Heart left ventricle (tissue), 16 donors: ENCODE measurements around the gene DCAF4L1. TPM values are rescaled to one million over a fixed set of nuclear protein-coding genes. Genes with fewer than 3 reads are reported as not detected.

Source experiments
- ATAC-seq, 4 donors: fragments of 200-7000 bp; cut with Tn5 transposase; one replicate each; pipeline ENCODE4 v1.9.1; 2020 to 2022; ENCODE audit warnings: moderate library complexity in 4 of 4, mild to moderate bottlenecking in 3 of 4, moderate number of reproducible peaks in 1 of 4
- DNase-seq, 5 donors: peaks; one replicate each; pipeline ENCODE4 v3.0.0-alpha.2; 2020
- H3K27ac ChIP-seq, 12 donors: fragments of 200-600 bp; sonication (generic) in 4 of 12; one replicate each; pipeline versions ENCODE4 v1.5.0 to v1.8.0; 2016 to 2022; ENCODE audit warnings: mild to moderate bottlenecking in 2 of 12
- H3K27me3 ChIP-seq, 9 donors: fragments of 200-600 bp; sonication (generic) in 2 of 9; one replicate each; pipeline versions ENCODE4 v1.5.1 to v1.8.0; 2016 to 2022; ENCODE audit warnings: mild to moderate bottlenecking in 3 of 9
- H3K36me3 ChIP-seq, 9 donors: fragments of 200-600 bp; sonication (generic) in 2 of 9; one replicate each; pipeline versions ENCODE4 v1.5.0 to v1.8.0; 2018 to 2022; ENCODE audit warnings: mild to moderate bottlenecking in 2 of 9
- H3K4me1 ChIP-seq, 12 donors: fragments of 200-600 bp; sonication (generic) in 4 of 12; one replicate each; pipeline versions ENCODE4 v1.5.0 to v1.8.0; 2016 to 2022; ENCODE audit warnings: mild to moderate bottlenecking in 3 of 12
- H3K4me3 ChIP-seq, 12 donors: fragments of 200-600 bp; sonication (generic) in 4 of 12; one replicate each; pipeline versions ENCODE4 v1.5.0 to v1.8.0; 2017 to 2022; ENCODE audit warnings: mild to moderate bottlenecking in 9 of 12, moderate library complexity in 4 of 12
- H3K9me3 ChIP-seq, 12 donors: fragments of 200-600 bp; sonication (generic) in 4 of 12; one replicate each; pipeline versions ENCODE4 v1.5.0 to v1.8.0; 2016 to 2022; ENCODE audit warnings: mild to moderate bottlenecking in 1 of 12
- POLR2A ChIP-seq, 2 donors: fragments of 450-650 bp; IDR thresholded peaks; one replicate each; pipeline ENCODE4 v1.6.1; 2017; ENCODE audit warnings: antibody characterized with exemption in 2 of 2, mild to moderate bottlenecking in 2 of 2, moderate library complexity in 2 of 2
- WGBS, 4 donors: extraction: QIAGEN DNeasy Blood & Tissue Kit in 2 of 4; methylation state at CpG; one replicate each; pipeline versions ENCODE4 v1.1.5 to v1.1.7; 2013 to 2018; 5-methylcytosine and 5-hydroxymethylcytosine counted together
- intact Hi-C, 10 donors: fragments of 100-400 bp; cut with DNase I; formaldehyde crosslinking; loops; one replicate each; pipeline versions ENCODE4 v1.11.1 to v1.14.2; 2022
- polyA plus RNA-seq, 2 donors: library from polyadenylated mRNA; stranded (reverse); fragments of 200-250 nt; gene quantifications; one replicate each; pipeline ENCODE4 v1.2.3, GENCODE V29; 2013
- total RNA-seq, 9 donors: library from RNA; depleted of rRNA in 2 of 9; stranded (reverse); fragments of >200 nt in 2 of 9; fragmentation: NEBNext Ultra II Directional in 3 of 9; extraction: Animal tissue kit (Norgen Biotek cat#: 25700) in 3 of 9; gene quantifications; one replicate each; pipeline versions ENCODE4 v1.1.0 to v1.2.4, GENCODE V29; 2016 to 2023
- TF ChIP-seq, protein P1 (sequence below), 12 donors: fragments of 200-600 bp; sonication (generic) in 4 of 12; IDR thresholded peaks; one replicate each; pipeline versions ENCODE4 v1.5.0 to v1.8.0; 2018 to 2022; ENCODE audit warnings: antibody characterized with exemption in 12 of 12, mild to moderate bottlenecking in 5 of 12
- donor health status: ischemic (EF 13 %, LVEDD 7.1; RV severe dilation, severe dysfunction).
- donor health status: healthy with polysubstance abuse.
- donor health status: DM: no; HTN: yes; CAD: no.
- donor health status: DM: no; HTN: no; CAD: no.
- donor health status: ischemic (EF 25% LVEDD 6.9; RV normal size, moderate dysfunction).
- donor health status: ischemic (EF 25% LVEDD 5.7; RV mildly dilated, moderate dysfunction).
- donor health status: healthy.
- donor health status: DM: yes; HTN: yes; CAD: no.
- donor health status: ischemic (EF 35%, LVEDD 5.7; RV mildly dilated, moderate dysfunction).
- donor health status: nonischemic (EF 11% LVEDD 7.7; RV severe dilation, severe dysfunction).
- donor health status: DM: yes; HTN: yes; CAD: no.
- donor health status: PGD.
- donor health status: ischemic (EF 29% LVEDD 5.4; RV normal size, mild dysfunction).
- donor health status: nonischemic (EF 23%, LVEDD 6.1; RV moderate dilation, normal function).

The DCAF4L1 gene
- total and polyA plus RNA-seq, 11 donors = 0.05 to 0.46 (median 0.24) TPM

- WGBS, 4 donors = 83 to 88% (median 85%) methylated on average over 2 of the region's 2 CpGs
- H3K4me1 ChIP-seq = peaks cover 0 to 8% (median 0%) of the 10 kb centered on the region in 12 donors
- H3K9me3 ChIP-seq = no peaks in the 10 kb centered on the region
- peaks cover 0 to 94% (median 74%) of the 10 kb centered on the region in 9 donors for H3K36me3 ChIP-seq
- H3K27ac ChIP-seq = no peak overlapping the region
- TF ChIP-seq POLR2A (IDR thresholded peaks at IDR 0.05) = no peak
- TF ChIP-seq, protein P1, sequence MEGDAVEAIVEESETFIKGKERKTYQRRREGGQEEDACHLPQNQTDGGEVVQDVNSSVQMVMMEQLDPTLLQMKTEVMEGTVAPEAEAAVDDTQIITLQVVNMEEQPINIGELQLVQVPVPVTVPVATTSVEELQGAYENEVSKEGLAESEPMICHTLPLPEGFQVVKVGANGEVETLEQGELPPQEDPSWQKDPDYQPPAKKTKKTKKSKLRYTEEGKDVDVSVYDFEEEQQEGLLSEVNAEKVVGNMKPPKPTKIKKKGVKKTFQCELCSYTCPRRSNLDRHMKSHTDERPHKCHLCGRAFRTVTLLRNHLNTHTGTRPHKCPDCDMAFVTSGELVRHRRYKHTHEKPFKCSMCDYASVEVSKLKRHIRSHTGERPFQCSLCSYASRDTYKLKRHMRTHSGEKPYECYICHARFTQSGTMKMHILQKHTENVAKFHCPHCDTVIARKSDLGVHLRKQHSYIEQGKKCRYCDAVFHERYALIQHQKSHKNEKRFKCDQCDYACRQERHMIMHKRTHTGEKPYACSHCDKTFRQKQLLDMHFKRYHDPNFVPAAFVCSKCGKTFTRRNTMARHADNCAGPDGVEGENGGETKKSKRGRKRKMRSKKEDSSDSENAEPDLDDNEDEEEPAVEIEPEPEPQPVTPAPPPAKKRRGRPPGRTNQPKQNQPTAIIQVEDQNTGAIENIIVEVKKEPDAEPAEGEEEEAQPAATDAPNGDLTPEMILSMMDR (IDR thresholded peaks at IDR 0.05) = no peak
- DNase-seq = no peak
- intact Hi-C loops = no loop called here
- ATAC-seq = no peak
- H3K27me3 ChIP-seq = no peaks in the 10 kb centered on the region
- no peak overlapping the region for H3K4me3 ChIP-seq
These were observed 38.0 kb upstream of the DCAF4L1 start for GRCh38 chr4:41943506-41943905.

DNA sequence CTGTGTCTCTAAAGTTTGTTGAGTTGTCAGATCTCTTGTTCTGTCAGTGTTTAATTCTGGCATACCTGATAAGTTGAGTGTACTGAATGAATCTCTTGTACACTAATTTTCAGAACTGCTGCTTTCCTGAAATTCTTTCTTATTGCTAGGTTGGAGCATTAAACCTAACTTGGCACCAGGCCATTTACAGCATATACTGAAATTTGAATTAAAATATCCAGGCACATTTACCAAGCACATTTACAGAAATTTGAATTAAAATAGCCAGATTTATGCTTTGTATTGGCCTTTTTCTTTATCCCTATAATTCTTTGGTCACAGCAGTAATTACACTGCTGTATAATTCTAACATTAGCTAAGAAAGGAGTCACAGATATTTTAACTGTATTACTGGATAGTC lies 37.5 kb upstream of the DCAF4L1 start:
- Histone ChIP-seq H3K9me3 (no peaks in the 10 kb centered on the region), H3K36me3 (peaks cover 0 to 94% (median 75%) of the 10 kb centered on the region in 9 donors), H3K27ac (no peak overlapping the region), H3K27me3 (no peaks in the 10 kb centered on the region), H3K4me1 (peaks cover 0 to 6% (median 0%) of the 10 kb centered on the region in 12 donors), H3K4me3 (no peak overlapping the region)
- no peak for DNase-seq
- ATAC-seq = no peak
- intact Hi-C loops = no loop called here
- no peak for TF ChIP-seq POLR2A (IDR thresholded peaks at IDR 0.05)
- TF ChIP-seq, protein P1 (IDR thresholded peaks at IDR 0.05) = no peak

- Histone ChIP-seq H3K27ac (no peak overlapping the region), H3K4me3 (no peak overlapping the region), H3K36me3 (peaks cover 0 to 99% (median 94%) of the 10 kb centered on the region in 9 donors), H3K4me1 (no peaks in the 10 kb centered on the region), H3K9me3 (no peaks in the 10 kb centered on the region), H3K27me3 (no peaks in the 10 kb centered on the region)
- no peak for TF ChIP-seq POLR2A (IDR thresholded peaks at IDR 0.05)
- TF ChIP-seq, protein P1 (IDR thresholded peaks at IDR 0.05) = no peak
- WGBS, 4 donors = 84 to 87% (median 86%) methylated on average over 3 of the region's 3 CpGs
- intact Hi-C loops = no loop called here
- DNase-seq (no peak), ATAC-seq (no peak)
These were observed 32.0 kb upstream of the DCAF4L1 start for GRCh38 chr4:41949531-41949930.

GRCh38 chr4:41957634-41958033 lies 23.9 kb upstream of the DCAF4L1 start:
- H3K27ac ChIP-seq = no peak overlapping the region
- H3K4me3 ChIP-seq = no peak overlapping the region
- DNase-seq (no peak), ATAC-seq (no peak)
- H3K36me3 ChIP-seq = peaks cover 0 to 39% (median 31%) of the 10 kb centered on the region in 9 donors
- H3K9me3 ChIP-seq = no peaks in the 10 kb centered on the region
- no peaks in the 10 kb centered on the region for H3K4me1 ChIP-seq
- 10 to 33% (median 27%) methylated on average over 1 of the region's 1 CpG for WGBS, 4 donors
- intact Hi-C loops = loop anchor here in 3 of 10 donors (5.0 to 10.0 kb wide), 2 partner anchors 325 to 327 kb away; no protein-coding TSS in a partner anchor
- H3K27me3 ChIP-seq = no peaks in the 10 kb centered on the region
- TF ChIP-seq, protein P1 (IDR thresholded peaks at IDR 0.05) = peak; percentile 14 to 55 (median 34)
- TF ChIP-seq POLR2A (IDR thresholded peaks at IDR 0.05) = no peak
